Spleen (tissue), 11 donors: ENCODE data around the gene CREBZF. TPM values are rescaled to one million over a fixed set of nuclear protein-coding genes. Genes with fewer than 3 reads are reported as not detected.
"Not testable (repeated sequence)": the region's sequence is repeated elsewhere in the genome, so short reads cannot be mapped to it uniquely, and the experiment has no call there.

Experiments used
- DNase-seq: peaks from one replicate; pipeline ENCODE4 v3.0.0-alpha.2; 2020
- H3K27ac ChIP-seq, 8 donors: fragments of 200-600 bp; sonication (generic) in 7 of 8; 1 replicate in 4 of 8; 2 replicates in 4 of 8; pipeline versions ENCODE4 v1.5.0 to v1.8.0; 2016 to 2021; ENCODE audit warnings: inconsistent platforms in 4 of 8, mild to moderate bottlenecking in 4 of 8, moderate library complexity in 1 of 8
- H3K27me3 ChIP-seq, 7 donors: fragments of 200-600 bp; sonication (generic) in 6 of 7; replicated peaks in 1 of 7; 1 replicate in 4 of 7; 2 replicates in 3 of 7; pipeline versions ENCODE4 v1.5.0 to v1.8.0; 2016 to 2021; ENCODE audit warnings: inconsistent platforms in 3 of 7, mild to moderate bottlenecking in 1 of 7
- H3K36me3 ChIP-seq, 6 donors: fragments of 200-600 bp; sonication (generic) in 5 of 6; 1 replicate in 4 of 6; 2 replicates in 2 of 6; pipeline versions ENCODE4 v1.5.0 to v1.8.0; 2016 to 2021; ENCODE audit warnings: inconsistent platforms in 2 of 6
- H3K4me1 ChIP-seq, 6 donors: fragments of 200-600 bp; sonication (generic) in 5 of 6; 1 replicate in 3 of 6; 2 replicates in 3 of 6; pipeline versions ENCODE4 v1.5.0 to v1.8.0; 2016 to 2021; ENCODE audit warnings: inconsistent platforms in 3 of 6
- H3K4me3 ChIP-seq, 8 donors: fragments of 200-600 bp; sonication (generic) in 7 of 8; 1 replicate in 4 of 8; 2 replicates in 4 of 8; pipeline versions ENCODE4 v1.5.0 to v1.8.0; 2016 to 2021; ENCODE audit warnings: inconsistent platforms in 4 of 8, mild to moderate bottlenecking in 4 of 8, moderate library complexity in 2 of 8
- H3K9me3 ChIP-seq, 8 donors: fragments of 200-600 bp; sonication (generic) in 7 of 8; 1 replicate in 4 of 8; 2 replicates in 4 of 8; pipeline versions ENCODE4 v1.5.0 to v1.8.0; 2016 to 2021; ENCODE audit warnings: inconsistent platforms in 4 of 8
- CTCF ChIP-seq, 11 experiments: fragments of 200-600 bp in 7 of 11; fragments of 450-650 bp in 4 of 11; sonication (generic) in 4 of 11; IDR thresholded peaks in 8 of 11; conservative IDR thresholded peaks in 3 of 11; 1 replicate in 7 of 11; 2 replicates in 4 of 11; pipeline versions ENCODE4 v1.4.0 to v1.8.0; 2016 to 2021; ENCODE audit warnings: antibody characterized with exemption in 11 of 11, inconsistent platforms in 4 of 11, mild to moderate bottlenecking in 1 of 11
- POLR2A ChIP-seq, 3 donors: fragments of 450-650 bp; IDR thresholded peaks; one replicate each; pipeline ENCODE4 v1.5.1; 2017; ENCODE audit warnings: antibody characterized with exemption in 3 of 3, mild to moderate bottlenecking in 1 of 3
- POLR2AphosphoS5 ChIP-seq, 3 donors: sonication (generic); formaldehyde crosslinking; IDR thresholded peaks; one replicate each; pipeline ENCODE4 v1.5.1; 2017; ENCODE audit warnings: antibody characterized with exemption in 3 of 3
- WGBS, 5 donors: extraction: QIAGEN DNeasy Blood & Tissue Kit in 3 of 5; methylation state at CpG; one replicate each; pipeline versions ENCODE4 v1.1.5 to v1.1.7; 2013 to 2018; 5-methylcytosine and 5-hydroxymethylcytosine counted together
- intact Hi-C: fragments of 100-400 bp; cut with DNase I; formaldehyde crosslinking; loops from one replicate; pipeline ENCODE4 v1.15.0; 2023; ENCODE audit warnings: low total_unique reads
- polyA plus RNA-seq, 3 donors: library from polyadenylated mRNA; stranded (reverse); fragments of 200-250 nt; gene quantifications; one replicate each; pipeline ENCODE4 v1.2.1, GENCODE V29; 2013
- total RNA-seq, 7 donors: library from RNA; depleted of rRNA in 3 of 7; stranded (reverse); fragments of >200 nt in 3 of 7; fragmentation: NEBNext Ultra II Directional in 4 of 7; extraction: Animal tissue kit (Norgen Biotek cat#: 25700) in 4 of 7; gene quantifications; one replicate each; pipeline versions ENCODE4 v1.1.0 to v1.2.1, GENCODE V29; 2016 to 2021
- donor health status: healthy with polysubstance abuse.
- donor health status: DM: no; HTN: no; CAD: no; lungs with moderate emphysema.
- donor health status: DM: no; HTN: no; CAD: no.
- donor health status: Bipolar disorder and iron deficiency.
- donor health status: healthy.
- donor health status: DM: no; HTN: no; CAD: no.
- donor health status: DM: yes; HTN: yes; CAD: no.

The CREBZF gene
- total and polyA plus RNA-seq, 10 donors: 24.3 to 111 (median 55.4) TPM

- Histone ChIP-seq H3K4me1 (peaks cover 0 to 1% (median 0%) of the 10 kb centered on the region in 6 donors), H3K27ac (no peak overlapping the region), H3K36me3 (no peaks in the 10 kb centered on the region), H3K27me3 (no peaks in the 10 kb centered on the region), H3K9me3 (no peaks in the 10 kb centered on the region), H3K4me3 (no peak overlapping the region)
- no peak for TF ChIP-seq POLR2A (IDR thresholded peaks at IDR 0.05)
- no peak for TF ChIP-seq CTCF (IDR thresholded peaks at IDR 0.05 in 8 of 11, conservative IDR thresholded peaks at IDR 0.05 in 3 of 11)
- no peak for TF ChIP-seq POLR2AphosphoS5 (IDR thresholded peaks at IDR 0.05)
- DNase-seq: no peak
- intact Hi-C loops: no loop called here
- WGBS, 5 donors: 65 to 77% (median 67%) methylated on average over 3 of the region's 3 CpGs
These were observed 44.7 kb downstream of the CREBZF start for GRCh38 chr11:85620256-85620655.

GRCh38 chr11:85619499-85619898 is 45.4 kb downstream of the CREBZF start:
- intact Hi-C loops: no loop called here
- Histone ChIP-seq H3K9me3 (no peaks in the 10 kb centered on the region), H3K27me3 (no peaks in the 10 kb centered on the region), H3K36me3 (no peaks in the 10 kb centered on the region), H3K27ac (no peak overlapping the region), H3K4me1 (no peaks in the 10 kb centered on the region), H3K4me3 (no peak overlapping the region)
- DNase-seq: no peak
- WGBS, 5 donors: 85 to 95% (median 95%) methylated on average over 6 of the region's 6 CpGs
- TF ChIP-seq CTCF (IDR thresholded peaks at IDR 0.05 in 8 of 11, conservative IDR thresholded peaks at IDR 0.05 in 3 of 11) (no peak), POLR2A (IDR thresholded peaks at IDR 0.05) (no peak), POLR2AphosphoS5 (IDR thresholded peaks at IDR 0.05) (no peak)

- H3K9me3 ChIP-seq, H3K4me1 ChIP-seq, H3K27me3 ChIP-seq, H3K4me3 ChIP-seq, H3K36me3 ChIP-seq, DNase-seq, intact Hi-C loops, H3K27ac ChIP-seq: not testable (repeated sequence)
- WGBS, 5 donors: 34 to 57% (median 50%) methylated on average over 2 of the region's 2 CpGs
These were observed 53.3 kb downstream of the CREBZF start for GRCh38 chr11:85611643-85612042.

Other genes with a start within 250 kb of the CREBZF start
- 10 to 100 TPM in 3 of 7 donors, 1 to 10 TPM in 4; 5.8 to 12.7 (median 9.4) TPM for gene DLG2, start 37.8 kb downstream of the CREBZF start, total RNA-seq
- under 1 TPM; 0.43 to 0.67 (median 0.50) TPM for gene DLG2, start 37.8 kb downstream of the CREBZF start, polyA plus RNA-seq
- gene TMEM126B, start 36.5 kb downstream of the CREBZF start, total RNA-seq: 10 to 100 TPM; 32.5 to 60.5 (median 44.4) TPM
- gene TMEM126B, start 36.5 kb downstream of the CREBZF start, polyA plus RNA-seq: 10 to 100 TPM; 63.6 to 84.0 (median 80.7) TPM
- gene TMEM126A, start 17.2 kb downstream of the CREBZF start, total RNA-seq: 10 to 100 TPM; 14.6 to 21.4 (median 18.9) TPM
- 10 to 100 TPM; 39.3 to 47.6 (median 45.5) TPM for gene TMEM126A, start 17.2 kb downstream of the CREBZF start, polyA plus RNA-seq
- gene CCDC89, start 21.1 kb upstream of the CREBZF start, total RNA-seq: 1 to 10 TPM in 4 of 7 donors, under 1 TPM in 3; 0.44 to 4.3 (median 1.3) TPM
- under 1 TPM; 0.11 to 0.21 (median 0.16) TPM for gene CCDC89, start 21.1 kb upstream of the CREBZF start, polyA plus RNA-seq
- 100 to 1,000 TPM in 1 of 7 donors, 10 to 100 TPM in 6; 20.4 to 176 (median 31.1) TPM for gene SYTL2, start 146.0 kb upstream of the CREBZF start, total RNA-seq
- gene SYTL2, start 146.0 kb upstream of the CREBZF start, polyA plus RNA-seq: 1 to 10 TPM; 2.7 to 4.5 (median 3.1) TPM
- not detected for gene CCDC83, start 190.3 kb upstream of the CREBZF start, total RNA-seq
- gene CCDC83, start 190.3 kb upstream of the CREBZF start, polyA plus RNA-seq: not detected